PC-9 (cell line): ENCODE data around the gene ADAM19.

Experiments
- EZH2 ChIP-seq: fragments of 200-600 bp; sonication (generic); IDR thresholded peaks from 2 replicates; pipeline ENCODE4 v1.8.0; 2017; ENCODE audit warnings: antibody characterized with exemption, low read depth
- TF ChIP-seq, protein P1 (sequence below): fragments of 200-600 bp; sonication (generic); conservative IDR thresholded peaks from 2 replicates; pipeline ENCODE4 v1.6.1; 2017; ENCODE audit warnings: mixed run types, antibody characterized with exemption, mild to moderate bottlenecking, moderate library complexity

DNA sequence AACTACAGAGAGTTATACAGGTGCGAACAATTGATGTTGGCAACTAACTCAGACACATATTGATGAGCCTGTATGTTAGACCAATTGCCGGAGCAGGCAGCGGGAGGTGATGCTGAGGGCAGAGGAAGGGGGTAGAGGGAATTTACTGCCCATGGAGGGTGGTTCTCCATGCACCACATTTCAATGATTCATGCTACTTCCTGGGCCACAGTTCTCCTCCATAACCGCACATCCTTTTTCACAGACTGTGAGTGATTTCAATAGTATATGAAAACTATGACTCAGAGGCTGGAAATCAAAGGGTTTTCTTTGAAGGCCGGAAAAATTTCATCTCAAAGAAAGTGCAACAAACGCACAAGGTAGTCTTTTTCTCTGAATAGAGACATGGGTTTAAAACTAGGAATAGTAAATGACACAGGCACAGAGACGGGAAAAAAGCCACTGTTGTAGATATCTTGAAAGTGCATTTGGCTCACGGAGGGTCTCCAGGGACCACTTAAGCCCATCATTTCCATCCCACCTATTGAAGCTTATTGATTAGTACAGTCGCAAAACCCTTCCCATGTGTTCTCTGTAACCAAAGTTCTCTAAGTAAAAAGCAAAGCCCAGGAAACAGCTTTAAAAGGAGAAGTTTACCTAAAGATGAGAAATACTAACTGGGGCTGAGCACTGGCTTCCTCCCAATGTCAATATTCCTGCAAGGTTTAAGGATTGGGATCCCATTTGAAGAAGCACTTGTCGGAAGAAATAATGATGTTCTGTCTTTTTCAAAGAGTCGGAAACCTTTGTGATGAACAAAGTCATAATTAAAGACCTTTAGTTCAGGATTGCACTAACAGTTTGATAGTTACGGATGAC is 28.0 kb upstream of the ADAM19 start:
- TF ChIP-seq, protein P1, sequence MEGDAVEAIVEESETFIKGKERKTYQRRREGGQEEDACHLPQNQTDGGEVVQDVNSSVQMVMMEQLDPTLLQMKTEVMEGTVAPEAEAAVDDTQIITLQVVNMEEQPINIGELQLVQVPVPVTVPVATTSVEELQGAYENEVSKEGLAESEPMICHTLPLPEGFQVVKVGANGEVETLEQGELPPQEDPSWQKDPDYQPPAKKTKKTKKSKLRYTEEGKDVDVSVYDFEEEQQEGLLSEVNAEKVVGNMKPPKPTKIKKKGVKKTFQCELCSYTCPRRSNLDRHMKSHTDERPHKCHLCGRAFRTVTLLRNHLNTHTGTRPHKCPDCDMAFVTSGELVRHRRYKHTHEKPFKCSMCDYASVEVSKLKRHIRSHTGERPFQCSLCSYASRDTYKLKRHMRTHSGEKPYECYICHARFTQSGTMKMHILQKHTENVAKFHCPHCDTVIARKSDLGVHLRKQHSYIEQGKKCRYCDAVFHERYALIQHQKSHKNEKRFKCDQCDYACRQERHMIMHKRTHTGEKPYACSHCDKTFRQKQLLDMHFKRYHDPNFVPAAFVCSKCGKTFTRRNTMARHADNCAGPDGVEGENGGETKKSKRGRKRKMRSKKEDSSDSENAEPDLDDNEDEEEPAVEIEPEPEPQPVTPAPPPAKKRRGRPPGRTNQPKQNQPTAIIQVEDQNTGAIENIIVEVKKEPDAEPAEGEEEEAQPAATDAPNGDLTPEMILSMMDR, result no peak
- TF ChIP-seq EZH2, result no peak
